ENCODE results near the gene OSBPL9.

The OSBPL9 gene

GRCh38 chr1:51635615-51636014 is 18.7 kb downstream of the OSBPL9 start:
- Histone ChIP-seq H4K8ac (ENCODE audit: low read depth, low read length) (no peak overlapping the region), H3K4me2 (ENCODE audit: low read length) (no peak overlapping the region), H2BK120ac (ENCODE audit: low read depth, low read length) (no peak overlapping the region), H4K5ac (ENCODE audit: low read length) (no peak overlapping the region), H3K18ac (ENCODE audit: low read length) (no peak overlapping the region), H3K56ac (ENCODE audit: low read length) (no peak overlapping the region), H3K27me3 (ENCODE audit: insufficient read depth, low read length, poor library complexity) (no peaks in the 10 kb centered on the region), H3K4me1 (ENCODE audit: control insufficient read depth, low read depth, low read length) (peaks cover 4% of the 10 kb centered on the region), H3K4me3 (ENCODE audit: low read length) (no peak overlapping the region), H2AK5ac (ENCODE audit: low read length) (no peak overlapping the region), H3K4ac (ENCODE audit: low read depth, low read length) (no peak overlapping the region), H3K23ac (ENCODE audit: low read length) (no peak overlapping the region), H3K9ac (ENCODE audit: low read length) (no peak overlapping the region), H3K27ac (ENCODE audit: low read depth, low read length) (no peak overlapping the region), H3K36me3 (ENCODE audit: control insufficient read depth, insufficient read depth, low read length) (no peaks in the 10 kb centered on the region), H2BK15ac (replicated peaks; ENCODE audit: low read depth) (no peak overlapping the region), H3K79me1 (ENCODE audit: low read length) (peaks cover 4% of the 10 kb centered on the region), H3K79me2 (ENCODE audit: control insufficient read depth, insufficient read depth, low read length) (no peaks in the 10 kb centered on the region), H2BK5ac (ENCODE audit: low read length) (no peak overlapping the region)
- no peak for DNase-seq
- no CpG with 5 or more reads among the region's 3 CpGs for WGBS (ENCODE audit: extremely low coverage, insufficient coverage, low lambda C conversion rate)

GRCh38 chr1:51636191-51636590 is 19.3 kb downstream of the OSBPL9 start:
- WGBS (ENCODE audit: extremely low coverage, insufficient coverage, low lambda C conversion rate), result no CpG with 5 or more reads among the region's 2 CpGs
- DNase-seq, result no peak
- H3K79me1 ChIP-seq (ENCODE audit: low read length), result no peaks in the 10 kb centered on the region
- H2BK15ac ChIP-seq (replicated peaks; ENCODE audit: low read depth), result no peak overlapping the region
- H3K4me2 ChIP-seq (ENCODE audit: low read length), result no peak overlapping the region
- no peak overlapping the region for H4K8ac ChIP-seq (ENCODE audit: low read depth, low read length)
- H3K56ac ChIP-seq (ENCODE audit: low read length), result no peak overlapping the region
- H3K27ac ChIP-seq (ENCODE audit: low read depth, low read length), result no peak overlapping the region
- H3K27me3 ChIP-seq (ENCODE audit: insufficient read depth, low read length, poor library complexity), result no peaks in the 10 kb centered on the region
- no peak overlapping the region for H3K18ac ChIP-seq (ENCODE audit: low read length)
- H2BK120ac ChIP-seq (ENCODE audit: low read depth, low read length), result no peak overlapping the region
- H4K5ac ChIP-seq (ENCODE audit: low read length), result no peak overlapping the region
- H3K9ac ChIP-seq (ENCODE audit: low read length), result no peak overlapping the region
- no peaks in the 10 kb centered on the region for H3K79me2 ChIP-seq (ENCODE audit: control insufficient read depth, insufficient read depth, low read length)
- H3K4ac ChIP-seq (ENCODE audit: low read depth, low read length), result no peak overlapping the region
- H3K36me3 ChIP-seq (ENCODE audit: control insufficient read depth, insufficient read depth, low read length), result no peaks in the 10 kb centered on the region
- H3K4me3 ChIP-seq (ENCODE audit: low read length), result no peak overlapping the region
- no peak overlapping the region for H2AK5ac ChIP-seq (ENCODE audit: low read length)
- peaks cover 4% of the 10 kb centered on the region for H3K4me1 ChIP-seq (ENCODE audit: control insufficient read depth, low read depth, low read length)
- no peak overlapping the region for H2BK5ac ChIP-seq (ENCODE audit: low read length)
- no peak overlapping the region for H3K23ac ChIP-seq (ENCODE audit: low read length)

GRCh38 chr1:51636764-51637522 is 20.1 kb downstream of the OSBPL9 start:
- no peak overlapping the region for H3K18ac ChIP-seq (ENCODE audit: low read length)
- no peak overlapping the region for H3K27ac ChIP-seq (ENCODE audit: low read depth, low read length)
- H3K4ac ChIP-seq (ENCODE audit: low read depth, low read length), result no peak overlapping the region
- DNase-seq, result no peak
- no CpG with 5 or more reads among the region's 6 CpGs for WGBS (ENCODE audit: extremely low coverage, insufficient coverage, low lambda C conversion rate)
- H3K27me3 ChIP-seq (ENCODE audit: insufficient read depth, low read length, poor library complexity), result no peaks in the 10 kb centered on the region
- H2BK5ac ChIP-seq (ENCODE audit: low read length), result no peak overlapping the region
- H4K8ac ChIP-seq (ENCODE audit: low read depth, low read length), result no peak overlapping the region
- H2BK120ac ChIP-seq (ENCODE audit: low read depth, low read length), result no peak overlapping the region
- H2BK15ac ChIP-seq (replicated peaks; ENCODE audit: low read depth), result peak overlapping the region; percentile 9
- H3K4me3 ChIP-seq (ENCODE audit: low read length), result no peak overlapping the region
- no peak overlapping the region for H2AK5ac ChIP-seq (ENCODE audit: low read length)
- no peaks in the 10 kb centered on the region for H3K79me2 ChIP-seq (ENCODE audit: control insufficient read depth, insufficient read depth, low read length)
- peaks cover 4% of the 10 kb centered on the region for H3K4me1 ChIP-seq (ENCODE audit: control insufficient read depth, low read depth, low read length)
- H3K36me3 ChIP-seq (ENCODE audit: control insufficient read depth, insufficient read depth, low read length), result no peaks in the 10 kb centered on the region
- H3K56ac ChIP-seq (ENCODE audit: low read length), result no peak overlapping the region
- no peaks in the 10 kb centered on the region for H3K79me1 ChIP-seq (ENCODE audit: low read length)
- H3K23ac ChIP-seq (ENCODE audit: low read length), result no peak overlapping the region
- H3K9ac ChIP-seq (ENCODE audit: low read length), result no peak overlapping the region
- H3K4me2 ChIP-seq (ENCODE audit: low read length), result no peak overlapping the region
- no peak overlapping the region for H4K5ac ChIP-seq (ENCODE audit: low read length)

- no peaks in the 10 kb centered on the region for H3K79me2 ChIP-seq (ENCODE audit: control insufficient read depth, insufficient read depth, low read length)
- WGBS (ENCODE audit: extremely low coverage, insufficient coverage, low lambda C conversion rate), result no CpG with 5 or more reads among the region's 3 CpGs
These were observed 21.5 kb downstream of the OSBPL9 start for GRCh38 chr1:51638350-51638749.

GRCh38 chr1:51639694-51640093 is 22.8 kb downstream of the OSBPL9 start:
- Histone ChIP-seq H3K18ac (ENCODE audit: low read length) (no peak overlapping the region), H2BK120ac (ENCODE audit: low read depth, low read length) (no peak overlapping the region), H3K27ac (ENCODE audit: low read depth, low read length) (no peak overlapping the region), H3K27me3 (ENCODE audit: insufficient read depth, low read length, poor library complexity) (no peaks in the 10 kb centered on the region), H3K4me3 (ENCODE audit: low read length) (no peak overlapping the region), H2AK5ac (ENCODE audit: low read length) (no peak overlapping the region), H2BK5ac (ENCODE audit: low read length) (no peak overlapping the region), H3K79me2 (ENCODE audit: control insufficient read depth, insufficient read depth, low read length) (no peaks in the 10 kb centered on the region), H3K9ac (ENCODE audit: low read length) (no peak overlapping the region), H3K36me3 (ENCODE audit: control insufficient read depth, insufficient read depth, low read length) (no peaks in the 10 kb centered on the region), H2BK15ac (replicated peaks; ENCODE audit: low read depth) (no peak overlapping the region), H4K8ac (ENCODE audit: low read depth, low read length) (no peak overlapping the region), H3K79me1 (ENCODE audit: low read length) (no peaks in the 10 kb centered on the region), H3K4ac (ENCODE audit: low read depth, low read length) (no peak overlapping the region), H3K4me2 (ENCODE audit: low read length) (no peak overlapping the region), H4K5ac (ENCODE audit: low read length) (no peak overlapping the region), H3K4me1 (ENCODE audit: control insufficient read depth, low read depth, low read length) (peaks cover 11% of the 10 kb centered on the region), H3K23ac (ENCODE audit: low read length) (no peak overlapping the region), H3K56ac (ENCODE audit: low read length) (no peak overlapping the region)
- no CpG with 5 or more reads among the region's 3 CpGs for WGBS (ENCODE audit: extremely low coverage, insufficient coverage, low lambda C conversion rate)
- DNase-seq, result no peak

More at GRCh38 chr1:51638350-51638749, 21.5 kb downstream of the OSBPL9 start:
- peaks cover 11% of the 10 kb centered on the region for H3K4me1 ChIP-seq (ENCODE audit: control insufficient read depth, low read depth, low read length)
- no peak overlapping the region for H4K8ac ChIP-seq (ENCODE audit: low read depth, low read length)
- H3K4ac ChIP-seq (ENCODE audit: low read depth, low read length), result no peak overlapping the region
- H3K4me3 ChIP-seq (ENCODE audit: low read length), result no peak overlapping the region
- no peaks in the 10 kb centered on the region for H3K36me3 ChIP-seq (ENCODE audit: control insufficient read depth, insufficient read depth, low read length)
- H3K18ac ChIP-seq (ENCODE audit: low read length), result no peak overlapping the region
- no peak overlapping the region for H3K27ac ChIP-seq (ENCODE audit: low read depth, low read length)
- no peak overlapping the region for H3K4me2 ChIP-seq (ENCODE audit: low read length)
- no peak for DNase-seq
- H4K5ac ChIP-seq (ENCODE audit: low read length), result no peak overlapping the region
- H3K9ac ChIP-seq (ENCODE audit: low read length), result no peak overlapping the region
- no peaks in the 10 kb centered on the region for H3K27me3 ChIP-seq (ENCODE audit: insufficient read depth, low read length, poor library complexity)
- H3K79me1 ChIP-seq (ENCODE audit: low read length), result no peaks in the 10 kb centered on the region
- no peak overlapping the region for H3K23ac ChIP-seq (ENCODE audit: low read length)
- no peak overlapping the region for H2BK5ac ChIP-seq (ENCODE audit: low read length)
- no peak overlapping the region for H2BK15ac ChIP-seq (replicated peaks; ENCODE audit: low read depth)
- no peak overlapping the region for H3K56ac ChIP-seq (ENCODE audit: low read length)
- no peak overlapping the region for H2BK120ac ChIP-seq (ENCODE audit: low read depth, low read length)
- no peak overlapping the region for H2AK5ac ChIP-seq (ENCODE audit: low read length)

GRCh38 chr1:51641096-51641495 is 24.2 kb downstream of the OSBPL9 start:
- H2BK5ac ChIP-seq (ENCODE audit: low read length), result no peak overlapping the region
- no peak for DNase-seq
- H2AK5ac ChIP-seq (ENCODE audit: low read length), result no peak overlapping the region
- H3K36me3 ChIP-seq (ENCODE audit: control insufficient read depth, insufficient read depth, low read length), result no peaks in the 10 kb centered on the region
- H3K23ac ChIP-seq (ENCODE audit: low read length), result no peak overlapping the region
- peaks cover 9% of the 10 kb centered on the region for H3K4me1 ChIP-seq (ENCODE audit: control insufficient read depth, low read depth, low read length)
- H3K56ac ChIP-seq (ENCODE audit: low read length), result no peak overlapping the region
- WGBS (ENCODE audit: extremely low coverage, insufficient coverage, low lambda C conversion rate), result no CpG with 5 or more reads among the region's 2 CpGs
- no peaks in the 10 kb centered on the region for H3K79me1 ChIP-seq (ENCODE audit: low read length)
- no peaks in the 10 kb centered on the region for H3K79me2 ChIP-seq (ENCODE audit: control insufficient read depth, insufficient read depth, low read length)
- no peak overlapping the region for H3K18ac ChIP-seq (ENCODE audit: low read length)
- H3K9ac ChIP-seq (ENCODE audit: low read length), result no peak overlapping the region
- H4K8ac ChIP-seq (ENCODE audit: low read depth, low read length), result no peak overlapping the region
- H3K27ac ChIP-seq (ENCODE audit: low read depth, low read length), result no peak overlapping the region
- H2BK15ac ChIP-seq (replicated peaks; ENCODE audit: low read depth), result no peak overlapping the region
- H3K4me3 ChIP-seq (ENCODE audit: low read length), result no peak overlapping the region
- H3K27me3 ChIP-seq (ENCODE audit: insufficient read depth, low read length, poor library complexity), result no peaks in the 10 kb centered on the region
- H3K4ac ChIP-seq (ENCODE audit: low read depth, low read length), result no peak overlapping the region
- H3K4me2 ChIP-seq (ENCODE audit: low read length), result no peak overlapping the region
- H4K5ac ChIP-seq (ENCODE audit: low read length), result no peak overlapping the region
- no peak overlapping the region for H2BK120ac ChIP-seq (ENCODE audit: low read depth, low read length)

All from mesendoderm (in vitro differentiated cells).